OCI-LY7 (cell line): ENCODE measurements around the gene PLEKHM3.
"Not testable (repeated sequence)": the region's sequence is repeated elsewhere in the genome, so short reads cannot be mapped to it uniquely, and the experiment has no call there.

ENCODE experiments used
- EZH2phosphoT487 ChIP-seq: fragments of 200-600 bp; sonication (generic); IDR thresholded peaks from 2 replicates; pipeline ENCODE4 v1.6.1; 2018; ENCODE audit warnings: low read depth, borderline replicate concordance, mild to moderate bottlenecking, mixed run types, antibody characterized with exemption, low read length, moderate library complexity, mixed read lengths
- TF ChIP-seq, protein P1 (sequence below): fragments of 200-600 bp; sonication (generic); conservative IDR thresholded peaks from 2 replicates; pipeline ENCODE4 v1.5.1; 2014; ENCODE audit warnings: mild to moderate bottlenecking, antibody characterized with exemption, low read length, moderate library complexity, mixed read lengths

DNA sequence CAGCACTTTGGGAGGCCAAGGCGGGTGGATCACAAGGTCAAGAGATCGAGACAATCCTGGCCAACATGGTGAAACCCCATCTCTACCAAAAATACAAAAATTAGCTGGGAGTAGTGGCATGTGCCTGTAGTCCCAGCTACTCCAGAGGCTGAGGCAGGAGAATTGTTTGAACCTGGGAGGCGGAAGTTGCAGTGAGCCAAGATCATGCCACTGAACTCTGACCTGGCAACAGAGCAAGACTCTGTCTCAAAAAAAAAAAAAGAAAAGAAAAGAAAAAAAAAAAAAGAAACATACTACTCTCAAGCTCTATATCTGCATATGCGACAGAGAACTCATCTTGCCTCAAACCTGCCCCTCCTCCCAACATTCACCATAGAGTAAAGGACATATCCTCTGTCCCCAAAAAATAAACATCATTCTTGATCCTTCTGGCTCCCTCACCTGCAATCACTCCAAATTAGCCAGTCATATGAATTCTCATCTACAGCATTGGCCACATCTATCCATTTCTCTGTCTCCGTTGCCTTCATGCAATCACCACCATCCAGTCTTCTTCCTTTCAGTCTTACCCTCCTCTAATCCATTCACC is 7.1 kb downstream of the PLEKHM3 start:
- TF ChIP-seq, protein P1, sequence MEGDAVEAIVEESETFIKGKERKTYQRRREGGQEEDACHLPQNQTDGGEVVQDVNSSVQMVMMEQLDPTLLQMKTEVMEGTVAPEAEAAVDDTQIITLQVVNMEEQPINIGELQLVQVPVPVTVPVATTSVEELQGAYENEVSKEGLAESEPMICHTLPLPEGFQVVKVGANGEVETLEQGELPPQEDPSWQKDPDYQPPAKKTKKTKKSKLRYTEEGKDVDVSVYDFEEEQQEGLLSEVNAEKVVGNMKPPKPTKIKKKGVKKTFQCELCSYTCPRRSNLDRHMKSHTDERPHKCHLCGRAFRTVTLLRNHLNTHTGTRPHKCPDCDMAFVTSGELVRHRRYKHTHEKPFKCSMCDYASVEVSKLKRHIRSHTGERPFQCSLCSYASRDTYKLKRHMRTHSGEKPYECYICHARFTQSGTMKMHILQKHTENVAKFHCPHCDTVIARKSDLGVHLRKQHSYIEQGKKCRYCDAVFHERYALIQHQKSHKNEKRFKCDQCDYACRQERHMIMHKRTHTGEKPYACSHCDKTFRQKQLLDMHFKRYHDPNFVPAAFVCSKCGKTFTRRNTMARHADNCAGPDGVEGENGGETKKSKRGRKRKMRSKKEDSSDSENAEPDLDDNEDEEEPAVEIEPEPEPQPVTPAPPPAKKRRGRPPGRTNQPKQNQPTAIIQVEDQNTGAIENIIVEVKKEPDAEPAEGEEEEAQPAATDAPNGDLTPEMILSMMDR = not testable (repeated sequence)
- TF ChIP-seq EZH2phosphoT487 = not testable (repeated sequence)
